ENCODE data around the gene GLCCI1. TPM values are rescaled to one million over a fixed set of nuclear protein-coding genes. Genes with fewer than 3 reads are reported as not detected.
"Not testable (repeated sequence)": the region's sequence is repeated elsewhere in the genome, so short reads cannot be mapped to it uniquely, and the experiment has no call there.

The GLCCI1 gene
- total RNA-seq, 1 donor from 2014 or later: 8.6 TPM

GRCh38 chr7:7980134-7980533, 11.5 kb downstream of the GLCCI1 start:
- intact Hi-C loops (cut with micrococcal nuclease): no loop called here
- DNase-seq: no peak
- ATAC-seq: no peak

- intact Hi-C loops (cut with micrococcal nuclease): no loop called here
- ATAC-seq: no peak
- DNase-seq: no peak
Measured at GRCh38 chr7:7982904-7983303, 14.3 kb downstream of the GLCCI1 start.

GRCh38 chr7:7984424-7984823, 15.8 kb downstream of the GLCCI1 start:
- ATAC-seq (no peak), DNase-seq (no peak)
- intact Hi-C loops (cut with micrococcal nuclease): no loop called here

- DNase-seq (no peak), ATAC-seq (no peak)
- intact Hi-C loops (cut with micrococcal nuclease): no loop called here
Measured at GRCh38 chr7:7988706-7989105, 20.1 kb downstream of the GLCCI1 start.

- ATAC-seq: peak; percentile 81
- intact Hi-C loops (cut with micrococcal nuclease): no loop called here
- DNase-seq: no peak
Measured at GRCh38 chr7:7989133-7989532, 20.5 kb downstream of the GLCCI1 start.

- DNase-seq (no peak), ATAC-seq (peak; percentile 18)
- intact Hi-C loops (cut with micrococcal nuclease): no loop called here
Measured at GRCh38 chr7:7989616-7990440, 21.2 kb downstream of the GLCCI1 start.

- DNase-seq: no peak
- intact Hi-C loops (cut with micrococcal nuclease): no loop called here
- no peak for ATAC-seq
Measured at GRCh38 chr7:7990441-7990761, 21.8 kb downstream of the GLCCI1 start.

GRCh38 chr7:7992506-7992905, 23.9 kb downstream of the GLCCI1 start:
- ATAC-seq (no peak), DNase-seq (no peak)
- intact Hi-C loops (cut with micrococcal nuclease): no loop called here

GRCh38 chr7:7995348-7995747, 26.8 kb downstream of the GLCCI1 start:
- DNase-seq; intact Hi-C loops (cut with micrococcal nuclease); ATAC-seq: not testable (repeated sequence)

GRCh38 chr7:7996568-7996967, 28.0 kb downstream of the GLCCI1 start:
- DNase-seq: no peak
- intact Hi-C loops (cut with micrococcal nuclease): no loop called here
- no peak for ATAC-seq

GRCh38 chr7:8000315-8000941, 31.8 kb downstream of the GLCCI1 start:
- no peak for ATAC-seq
- no peak for DNase-seq
- intact Hi-C loops (cut with micrococcal nuclease): no loop called here

- no peak for ATAC-seq
- intact Hi-C loops (cut with micrococcal nuclease): no loop called here
- DNase-seq: no peak
Measured at GRCh38 chr7:8003077-8003476, 34.5 kb downstream of the GLCCI1 start.

GRCh38 chr7:8005279-8005678, 36.7 kb downstream of the GLCCI1 start:
- intact Hi-C loops (cut with micrococcal nuclease): no loop called here
- DNase-seq: no peak
- no peak for ATAC-seq

- DNase-seq (no peak), ATAC-seq (no peak)
- intact Hi-C loops (cut with micrococcal nuclease): no loop called here
Measured at GRCh38 chr7:8014399-8014798, 45.8 kb downstream of the GLCCI1 start.

- ATAC-seq (no peak), DNase-seq (no peak)
- intact Hi-C loops (cut with micrococcal nuclease): no loop called here
Measured at GRCh38 chr7:8015100-8015745, 46.6 kb downstream of the GLCCI1 start.

GRCh38 chr7:8015746-8016120, 47.1 kb downstream of the GLCCI1 start:
- DNase-seq: no peak
- ATAC-seq: no peak
- intact Hi-C loops (cut with micrococcal nuclease): no loop called here

GRCh38 chr7:8017423-8017822, 48.8 kb downstream of the GLCCI1 start:
- intact Hi-C loops (cut with micrococcal nuclease): no loop called here
- DNase-seq (no peak), ATAC-seq (no peak)

- DNase-seq (no peak), ATAC-seq (no peak)
- intact Hi-C loops (cut with micrococcal nuclease): no loop called here
Measured at GRCh38 chr7:8018961-8019360, 50.4 kb downstream of the GLCCI1 start.

GRCh38 chr7:8022628-8023027, 54.0 kb downstream of the GLCCI1 start:
- ATAC-seq (no peak), DNase-seq (no peak)
- intact Hi-C loops (cut with micrococcal nuclease): no loop called here

- no peak for DNase-seq
- ATAC-seq: no peak
- intact Hi-C loops (cut with micrococcal nuclease): no loop called here
Measured at GRCh38 chr7:8035192-8035591, 66.6 kb downstream of the GLCCI1 start.

Data from left ventricle myocardium superior (tissue), 1 donor.